Natural killer cell (primary cell): ENCODE measurements around the gene TNFSF8. TPM values are rescaled to one million over a fixed set of nuclear protein-coding genes. Genes with fewer than 3 reads are reported as not detected.

ENCODE experiments used
- ATAC-seq, 3 donors: fragments of 150-1000 bp in 2 of 3; fragments of 200-7000 bp in 1 of 3; cut with Tn5 transposase; 1 replicate in 1 of 3; 2 replicates in 2 of 3; pipeline ENCODE4 v1.10.0; 2021; ENCODE audit warnings: mild to moderate bottlenecking in 2 of 3, moderate library complexity in 2 of 3
- DNase-seq, 2 donors: peaks; one replicate each; pipeline versions ENCODE4 v3.0.0 to v3.0.0-alpha.2; 2013 to 2021; ENCODE audit warnings: mixed read lengths in 1 of 2
- H3K27ac ChIP-seq: one replicate; pipeline ENCODE4 v1.5.1; 2013; ENCODE audit warnings: mild to moderate bottlenecking, low read length
- H3K27me3 ChIP-seq: one replicate; pipeline ENCODE4 v1.6.1; 2013; ENCODE audit warnings: low read length; ENCODE audit not compliant: control insufficient read depth, insufficient read depth
- H3K36me3 ChIP-seq: one replicate; pipeline ENCODE4 v1.6.1; 2013; ENCODE audit warnings: low read length; ENCODE audit not compliant: control insufficient read depth, insufficient read depth
- H3K4me1 ChIP-seq: one replicate; pipeline ENCODE4 v1.6.1; 2013; ENCODE audit warnings: low read length; ENCODE audit not compliant: control insufficient read depth, insufficient read depth
- H3K4me3 ChIP-seq: one replicate; pipeline ENCODE4 v1.5.1; 2013; ENCODE audit warnings: low read length
- H3K9me3 ChIP-seq: one replicate; pipeline ENCODE4 v1.6.1; 2013; ENCODE audit warnings: low read length; ENCODE audit not compliant: control insufficient read depth, insufficient read depth
- H3K27ac Mint-ChIP-seq, 2 donors: one replicate each; pipeline ENCODE4 v1.8.0; 2022; ENCODE audit warnings: mild to moderate bottlenecking in 2 of 2, mixed read lengths in 2 of 2, moderate library complexity in 1 of 2
- H3K27me3 Mint-ChIP-seq, 2 donors: one replicate each; pipeline ENCODE4 v1.8.0; 2022; ENCODE audit warnings: low read depth in 2 of 2, mixed read lengths in 2 of 2
- H3K36me3 Mint-ChIP-seq: one replicate; pipeline ENCODE4 v1.8.0; 2022; ENCODE audit warnings: mixed read lengths
- H3K4me1 Mint-ChIP-seq, 2 donors: one replicate each; pipeline ENCODE4 v1.8.0; 2022; ENCODE audit warnings: mixed read lengths in 2 of 2
- H3K4me3 Mint-ChIP-seq: one replicate; pipeline ENCODE4 v1.8.0; 2022; ENCODE audit warnings: mild to moderate bottlenecking, moderate library complexity, mixed read lengths
- H3K9me3 Mint-ChIP-seq, 2 donors: one replicate each; pipeline ENCODE4 v1.8.0; 2022; ENCODE audit warnings: mixed read lengths in 2 of 2
- WGBS: methylation state at CpG from one replicate; pipeline ENCODE4 v1.1.7; 2013; ENCODE audit warnings: missing lambda C conversion rate; ENCODE audit not compliant: insufficient coverage; 5-methylcytosine and 5-hydroxymethylcytosine counted together
- intact Hi-C: fragments of 100-400 bp; cut with micrococcal nuclease; formaldehyde crosslinking; loops from one replicate; pipeline ENCODE4 v1.14.2; 2022
- total RNA-seq, 4 donors: library from RNA; stranded (reverse); fragments of 120-200 nt in 1 of 4; gene quantifications; one replicate each; pipeline versions ENCODE4 v1.2.3 to v1.2.4, GENCODE V29; 2013 to 2022
- TF ChIP-seq, protein P1 (sequence below): fragments of 200-600 bp; IDR thresholded peaks from one replicate; pipeline ENCODE4 v1.8.0; 2022; ENCODE audit warnings: antibody characterized with exemption

TNFSF8 gene
- total RNA-seq, 3 donors from 2014 or later (not counting 1 experiment from before 2014, with no cell fraction given): 4.2 to 6.0 (median 4.8) TPM

DNA sequence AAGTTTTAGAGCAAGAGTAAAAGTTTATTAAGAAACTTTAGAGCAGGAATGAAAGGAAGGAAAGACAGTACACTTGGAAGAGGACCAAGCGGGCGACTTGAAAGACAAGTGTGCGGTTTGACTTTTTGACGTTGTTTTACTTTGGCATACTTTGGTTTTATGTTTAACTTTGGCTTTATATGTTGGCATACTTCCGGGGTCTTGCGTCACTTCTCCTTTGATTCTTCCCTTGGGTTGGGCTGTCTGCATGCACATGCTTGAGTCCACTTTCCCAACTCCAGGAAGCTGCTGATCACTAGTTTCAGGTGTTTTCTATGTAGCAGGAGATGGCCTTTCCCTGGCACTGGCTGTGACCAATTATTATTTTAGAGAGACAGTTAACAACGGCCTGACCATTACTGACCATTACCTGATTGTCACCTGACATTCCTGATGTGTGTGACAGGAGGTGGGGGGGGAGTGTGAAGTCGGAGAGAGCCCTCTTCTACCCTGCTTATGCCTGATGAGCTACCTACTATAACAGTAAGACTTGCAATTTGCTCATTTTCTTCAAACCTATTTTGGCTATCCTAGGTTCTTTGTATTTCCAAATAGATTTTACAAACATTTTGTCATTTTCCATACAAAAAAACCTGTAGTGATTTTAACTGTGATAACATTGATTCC, 45.5 kb downstream of the TNFSF8 start:
- Histone ChIP-seq H3K27me3 (no peaks in the 10 kb centered on the region), H3K36me3 (no peaks in the 10 kb centered on the region), H3K9me3 (peaks cover 5% of the 10 kb centered on the region), H3K4me1 (peaks cover 14% of the 10 kb centered on the region), H3K4me3 (no peak overlapping the region), H3K27ac (no peak overlapping the region)
- Mint-ChIP-seq H3K27ac (no peak overlapping the region), H3K36me3 (peaks cover 6% of the 10 kb centered on the region), H3K4me1 (peaks cover 11 to 16% of the 10 kb centered on the region in 2 donors), H3K27me3 (no peaks in the 10 kb centered on the region), H3K9me3 (no peaks in the 10 kb centered on the region), H3K4me3 (no peak overlapping the region)
- TF ChIP-seq, protein P1, sequence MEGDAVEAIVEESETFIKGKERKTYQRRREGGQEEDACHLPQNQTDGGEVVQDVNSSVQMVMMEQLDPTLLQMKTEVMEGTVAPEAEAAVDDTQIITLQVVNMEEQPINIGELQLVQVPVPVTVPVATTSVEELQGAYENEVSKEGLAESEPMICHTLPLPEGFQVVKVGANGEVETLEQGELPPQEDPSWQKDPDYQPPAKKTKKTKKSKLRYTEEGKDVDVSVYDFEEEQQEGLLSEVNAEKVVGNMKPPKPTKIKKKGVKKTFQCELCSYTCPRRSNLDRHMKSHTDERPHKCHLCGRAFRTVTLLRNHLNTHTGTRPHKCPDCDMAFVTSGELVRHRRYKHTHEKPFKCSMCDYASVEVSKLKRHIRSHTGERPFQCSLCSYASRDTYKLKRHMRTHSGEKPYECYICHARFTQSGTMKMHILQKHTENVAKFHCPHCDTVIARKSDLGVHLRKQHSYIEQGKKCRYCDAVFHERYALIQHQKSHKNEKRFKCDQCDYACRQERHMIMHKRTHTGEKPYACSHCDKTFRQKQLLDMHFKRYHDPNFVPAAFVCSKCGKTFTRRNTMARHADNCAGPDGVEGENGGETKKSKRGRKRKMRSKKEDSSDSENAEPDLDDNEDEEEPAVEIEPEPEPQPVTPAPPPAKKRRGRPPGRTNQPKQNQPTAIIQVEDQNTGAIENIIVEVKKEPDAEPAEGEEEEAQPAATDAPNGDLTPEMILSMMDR: no peak
- no peak for ATAC-seq
- no peak for DNase-seq
- intact Hi-C loops: no loop called here
- 94% methylated on average over 7 of the region's 8 CpGs for WGBS

DNA sequence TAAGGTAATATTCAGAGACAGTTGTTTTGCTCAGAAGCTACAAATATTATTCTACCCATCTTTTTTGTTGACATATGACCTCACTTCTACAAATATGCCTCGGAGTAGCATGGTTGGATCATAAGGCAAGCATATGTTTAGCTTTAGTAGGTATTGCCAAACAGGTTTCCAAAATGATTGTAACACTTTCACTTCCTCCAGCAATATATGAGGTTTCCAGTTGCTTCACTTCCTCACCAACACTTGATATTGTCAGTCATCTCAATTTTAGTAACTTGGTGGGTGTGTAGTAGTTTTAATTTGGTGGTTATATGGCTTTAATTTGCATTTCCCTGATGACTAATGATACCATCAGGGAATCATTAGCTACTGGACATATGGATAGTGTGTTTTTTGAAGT, 46.7 kb downstream of the TNFSF8 start:
- H3K4me1 Mint-ChIP-seq: peaks cover 2 to 4% of the 10 kb centered on the region in 2 donors
- no peaks in the 10 kb centered on the region for H3K36me3 ChIP-seq
- DNase-seq (no peak), ATAC-seq (no peak)
- no peak overlapping the region for H3K27ac Mint-ChIP-seq
- H3K4me1 ChIP-seq: peaks cover 1% of the 10 kb centered on the region
- no peaks in the 10 kb centered on the region for H3K27me3 Mint-ChIP-seq
- H3K27ac ChIP-seq: no peak overlapping the region
- H3K27me3 ChIP-seq: no peaks in the 10 kb centered on the region
- TF ChIP-seq, protein P1: no peak
- intact Hi-C loops: no loop called here
- peaks cover 5% of the 10 kb centered on the region for H3K9me3 ChIP-seq
- H3K36me3 Mint-ChIP-seq: peaks cover 6% of the 10 kb centered on the region
- no peaks in the 10 kb centered on the region for H3K9me3 Mint-ChIP-seq
- WGBS: no CpG with 5 or more reads among the region's 1 CpG
- no peak overlapping the region for H3K4me3 ChIP-seq
- no peak overlapping the region for H3K4me3 Mint-ChIP-seq

DNA sequence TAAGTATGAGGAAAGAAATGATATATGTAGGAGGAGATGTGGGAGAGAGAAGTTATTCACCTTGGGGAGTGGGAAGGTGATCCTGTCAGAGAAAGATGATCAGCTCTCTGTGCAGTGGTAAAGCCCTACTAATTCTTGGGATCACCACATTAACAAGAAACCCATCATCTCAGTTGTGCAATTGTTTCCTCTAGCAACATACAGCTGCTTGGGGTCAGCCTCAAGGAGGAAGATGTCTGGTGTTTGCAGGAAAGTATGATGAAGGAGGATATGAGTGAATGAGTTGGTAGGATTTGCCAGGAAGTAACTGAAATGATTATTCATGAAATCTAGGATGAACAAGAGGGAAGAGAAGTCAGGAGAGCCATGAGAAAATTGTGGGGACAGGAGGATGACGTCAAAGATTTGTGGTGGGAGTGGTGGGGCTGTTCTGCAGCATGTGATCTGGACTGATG, 50.1 kb downstream of the TNFSF8 start:
- H3K4me3 Mint-ChIP-seq: no peak overlapping the region
- peaks cover 0 to 3% of the 10 kb centered on the region in 2 donors for H3K27me3 Mint-ChIP-seq
- ATAC-seq (no peak), DNase-seq (no peak)
- no peak overlapping the region for H3K27ac Mint-ChIP-seq
- no peaks in the 10 kb centered on the region for H3K36me3 ChIP-seq
- TF ChIP-seq, protein P1: no peak
- intact Hi-C loops: no loop called here
- peaks cover 6% of the 10 kb centered on the region for H3K36me3 Mint-ChIP-seq
- peaks cover 0 to 3% of the 10 kb centered on the region in 2 donors for H3K9me3 Mint-ChIP-seq
- H3K27ac ChIP-seq: no peak overlapping the region
- H3K4me1 Mint-ChIP-seq: no peaks in the 10 kb centered on the region
- WGBS: 64% methylated on average over 1 of the region's 1 CpG
- no peaks in the 10 kb centered on the region for H3K4me1 ChIP-seq
- H3K4me3 ChIP-seq: no peak overlapping the region
- H3K9me3 ChIP-seq: peaks cover 13% of the 10 kb centered on the region
- H3K27me3 ChIP-seq: no peaks in the 10 kb centered on the region
